ENCODE data around the gene ZXDB. TPM values are rescaled to one million over a fixed set of nuclear protein-coding genes. Genes with fewer than 3 reads are reported as not detected.
"Not testable (repeated sequence)": the region's sequence is repeated elsewhere in the genome, so short reads cannot be mapped to it uniquely, and the experiment has no call there.

ZXDB gene
- total and polyA plus RNA-seq, 10 of the 15 experiments (the other 5 are each of a cell fraction or from before 2014, with no cell fraction given), result 0.47 to 8.1 (median 2.9) TPM

DNA sequence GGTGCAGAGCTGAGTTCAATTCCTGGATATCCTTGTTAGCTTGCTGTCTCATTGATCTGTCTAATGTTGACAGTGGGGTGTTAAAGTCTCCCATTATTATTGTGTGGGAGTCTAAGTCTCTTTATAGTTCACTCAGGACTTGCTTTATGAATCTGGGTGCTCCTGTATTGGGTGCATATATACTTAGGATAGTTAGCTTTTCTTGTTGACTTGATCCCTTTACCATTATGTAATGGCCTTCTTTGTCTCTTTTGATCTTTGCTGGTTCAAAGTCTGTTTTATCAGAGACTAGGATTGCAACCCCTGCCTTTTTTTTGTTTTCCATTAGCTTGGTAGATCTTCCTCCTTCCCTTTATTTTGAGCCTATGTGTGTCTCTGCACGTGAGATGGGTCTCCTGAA is 21.5 kb downstream of the ZXDB start:
- H3K79me2 ChIP-seq (ENCODE audit: control insufficient read depth, insufficient read depth, low read length); H3K4me3 ChIP-seq; H3K36me3 ChIP-seq (ENCODE audit: control insufficient read depth in 2 of 2, insufficient read depth in 2 of 2, low read length in 1 of 2); H3K27me3 ChIP-seq (replicated peaks in 1 of 2; ENCODE audit: control insufficient read depth in 2 of 2, insufficient read depth in 2 of 2, low read length in 1 of 2); POLR2A ChIA-PET; RAD21 ChIA-PET (ENCODE audit: unreplicated experiment); CTCF ChIA-PET; H4K20me1 ChIP-seq (ENCODE audit: control insufficient read depth, insufficient read depth); in situ Hi-C loops (cut with MboI); H3K4me1 ChIP-seq (ENCODE audit: control insufficient read depth, insufficient read depth, low read length); BruUV-seq (replicated peaks); H3K27ac ChIP-seq (ENCODE audit: control insufficient read depth, insufficient read depth); H2AFZ ChIP-seq (ENCODE audit: control insufficient read depth, low read depth, low read length); H3K4me2 ChIP-seq (ENCODE audit: control insufficient read depth, insufficient read depth); DNase-seq (ENCODE audit: low read depth, low spot score); SMC1A ChIA-PET (ENCODE audit: uncharacterized antibody, unreplicated experiment); ATAC-seq; FAIRE-seq; intact Hi-C loops (cut with micrococcal nuclease; ENCODE audit: unreplicated experiment); H3K9me3 ChIP-seq (replicated peaks; ENCODE audit: control insufficient read depth, insufficient read depth, low read length); H3K9ac ChIP-seq (ENCODE audit: control insufficient read depth, insufficient read depth, low read length): not testable (repeated sequence)
- 0% methylated on average over 1 of the region's 1 CpG for WGBS (ENCODE audit: insufficient coverage, insufficient replicate concordance, low lambda C conversion rate, missing lambda C conversion rate)

DNA sequence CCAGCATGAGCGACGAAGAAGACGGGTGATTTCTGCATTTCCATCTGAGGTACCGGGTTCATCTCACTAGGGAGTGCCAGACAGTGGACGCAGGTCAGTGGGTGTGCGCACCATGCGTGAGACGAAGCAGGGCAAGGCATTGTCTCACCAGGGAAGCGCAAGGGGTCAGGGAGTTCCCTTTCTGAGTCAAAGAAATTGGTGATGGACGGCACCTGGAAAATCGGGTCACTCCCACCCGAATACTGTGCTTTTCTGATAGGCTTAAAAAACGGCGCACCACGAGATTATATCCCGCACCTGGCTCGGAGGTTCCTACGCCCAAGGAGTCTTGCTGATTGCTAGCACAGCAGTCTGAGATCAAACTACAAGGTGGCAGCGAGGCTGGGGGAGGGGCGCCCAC is 37.6 kb downstream of the ZXDB start:
- 78% methylated on average over 20 of the region's 20 CpGs for WGBS (ENCODE audit: insufficient coverage, insufficient replicate concordance, low lambda C conversion rate, missing lambda C conversion rate)
- RAD21 ChIA-PET (ENCODE audit: unreplicated experiment); H3K36me3 ChIP-seq (ENCODE audit: control insufficient read depth in 2 of 2, insufficient read depth in 2 of 2, low read length in 1 of 2); SMC1A ChIA-PET (ENCODE audit: uncharacterized antibody, unreplicated experiment); H3K4me3 ChIP-seq; POLR2A ChIA-PET; in situ Hi-C loops (cut with MboI); CTCF ChIA-PET; H3K27me3 ChIP-seq (replicated peaks in 1 of 2; ENCODE audit: control insufficient read depth in 2 of 2, insufficient read depth in 2 of 2, low read length in 1 of 2); H3K79me2 ChIP-seq (ENCODE audit: control insufficient read depth, insufficient read depth, low read length); H2AFZ ChIP-seq (ENCODE audit: control insufficient read depth, low read depth, low read length); H3K4me1 ChIP-seq (ENCODE audit: control insufficient read depth, insufficient read depth, low read length); H3K9ac ChIP-seq (ENCODE audit: control insufficient read depth, insufficient read depth, low read length); intact Hi-C loops (cut with micrococcal nuclease; ENCODE audit: unreplicated experiment); FAIRE-seq; BruUV-seq (replicated peaks); ATAC-seq; H3K4me2 ChIP-seq (ENCODE audit: control insufficient read depth, insufficient read depth); H3K9me3 ChIP-seq (replicated peaks; ENCODE audit: control insufficient read depth, insufficient read depth, low read length); DNase-seq (ENCODE audit: low read depth, low spot score); H4K20me1 ChIP-seq (ENCODE audit: control insufficient read depth, insufficient read depth); H3K27ac ChIP-seq (ENCODE audit: control insufficient read depth, insufficient read depth): not testable (repeated sequence)

DNA sequence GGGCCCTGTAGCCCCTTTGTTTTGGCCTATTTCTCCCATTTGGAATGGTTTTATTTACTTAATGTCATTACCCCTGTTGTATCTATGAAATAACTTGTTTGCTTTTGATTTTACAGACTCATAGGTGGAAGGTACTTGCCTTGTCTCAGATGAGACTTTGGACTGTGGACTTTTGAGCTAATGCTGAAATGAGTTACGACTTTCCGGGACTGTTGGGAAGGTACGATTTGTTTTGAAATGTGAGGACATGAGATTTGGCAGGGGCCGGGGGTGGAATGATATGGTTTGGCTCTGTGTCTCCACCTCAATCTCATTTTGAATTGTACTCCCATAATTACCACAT is 48.8 kb downstream of the ZXDB start:
- H3K27me3 ChIP-seq (replicated peaks in 1 of 2; ENCODE audit: control insufficient read depth in 2 of 2, insufficient read depth in 2 of 2, low read length in 1 of 2), result no peaks in the 10 kb centered on the region
- 37% methylated on average over 4 of the region's 4 CpGs for WGBS (ENCODE audit: insufficient coverage, insufficient replicate concordance, low lambda C conversion rate, missing lambda C conversion rate)
- no peaks in the 10 kb centered on the region for H4K20me1 ChIP-seq (ENCODE audit: control insufficient read depth, insufficient read depth)
- no peak overlapping the region for H3K27ac ChIP-seq (ENCODE audit: control insufficient read depth, insufficient read depth)
- no peak for DNase-seq (ENCODE audit: low read depth, low spot score)
- in situ Hi-C loops (cut with MboI) (no loop called here), intact Hi-C loops (cut with micrococcal nuclease; ENCODE audit: unreplicated experiment) (no loop called here)
- CTCF ChIA-PET, result no interaction called here
- no TSS peak for BruUV-seq (replicated peaks)
- H2AFZ ChIP-seq (ENCODE audit: control insufficient read depth, low read depth, low read length), result no peak overlapping the region
- no peaks in the 10 kb centered on the region for H3K36me3 ChIP-seq (ENCODE audit: control insufficient read depth in 2 of 2, insufficient read depth in 2 of 2, low read length in 1 of 2)
- no peaks in the 10 kb centered on the region for H3K9me3 ChIP-seq (replicated peaks; ENCODE audit: control insufficient read depth, insufficient read depth, low read length)
- H3K9ac ChIP-seq (ENCODE audit: control insufficient read depth, insufficient read depth, low read length), result no peak overlapping the region
- RAD21 ChIA-PET (ENCODE audit: unreplicated experiment), result no interaction called here
- ATAC-seq, result no peak
- no peak overlapping the region for H3K4me2 ChIP-seq (ENCODE audit: control insufficient read depth, insufficient read depth)
- H3K4me3 ChIP-seq, result no peak overlapping the region
- no peaks in the 10 kb centered on the region for H3K4me1 ChIP-seq (ENCODE audit: control insufficient read depth, insufficient read depth, low read length)
- H3K79me2 ChIP-seq (ENCODE audit: control insufficient read depth, insufficient read depth, low read length), result no peaks in the 10 kb centered on the region
- POLR2A ChIA-PET, result no interaction called here
- SMC1A ChIA-PET (ENCODE audit: uncharacterized antibody, unreplicated experiment), result no interaction called here
- FAIRE-seq, result no peak
- TF ChIP-seq, protein P1, sequence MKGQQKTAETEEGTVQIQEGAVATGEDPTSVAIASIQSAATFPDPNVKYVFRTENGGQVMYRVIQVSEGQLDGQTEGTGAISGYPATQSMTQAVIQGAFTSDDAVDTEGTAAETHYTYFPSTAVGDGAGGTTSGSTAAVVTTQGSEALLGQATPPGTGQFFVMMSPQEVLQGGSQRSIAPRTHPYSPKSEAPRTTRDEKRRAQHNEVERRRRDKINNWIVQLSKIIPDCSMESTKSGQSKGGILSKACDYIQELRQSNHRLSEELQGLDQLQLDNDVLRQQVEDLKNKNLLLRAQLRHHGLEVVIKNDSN (IDR thresholded peaks at IDR 0.05; ENCODE audit: borderline replicate concordance, extremely low read length, insufficient read depth, low read depth, low read length), result no peak
- TF ChIP-seq, protein P2, sequence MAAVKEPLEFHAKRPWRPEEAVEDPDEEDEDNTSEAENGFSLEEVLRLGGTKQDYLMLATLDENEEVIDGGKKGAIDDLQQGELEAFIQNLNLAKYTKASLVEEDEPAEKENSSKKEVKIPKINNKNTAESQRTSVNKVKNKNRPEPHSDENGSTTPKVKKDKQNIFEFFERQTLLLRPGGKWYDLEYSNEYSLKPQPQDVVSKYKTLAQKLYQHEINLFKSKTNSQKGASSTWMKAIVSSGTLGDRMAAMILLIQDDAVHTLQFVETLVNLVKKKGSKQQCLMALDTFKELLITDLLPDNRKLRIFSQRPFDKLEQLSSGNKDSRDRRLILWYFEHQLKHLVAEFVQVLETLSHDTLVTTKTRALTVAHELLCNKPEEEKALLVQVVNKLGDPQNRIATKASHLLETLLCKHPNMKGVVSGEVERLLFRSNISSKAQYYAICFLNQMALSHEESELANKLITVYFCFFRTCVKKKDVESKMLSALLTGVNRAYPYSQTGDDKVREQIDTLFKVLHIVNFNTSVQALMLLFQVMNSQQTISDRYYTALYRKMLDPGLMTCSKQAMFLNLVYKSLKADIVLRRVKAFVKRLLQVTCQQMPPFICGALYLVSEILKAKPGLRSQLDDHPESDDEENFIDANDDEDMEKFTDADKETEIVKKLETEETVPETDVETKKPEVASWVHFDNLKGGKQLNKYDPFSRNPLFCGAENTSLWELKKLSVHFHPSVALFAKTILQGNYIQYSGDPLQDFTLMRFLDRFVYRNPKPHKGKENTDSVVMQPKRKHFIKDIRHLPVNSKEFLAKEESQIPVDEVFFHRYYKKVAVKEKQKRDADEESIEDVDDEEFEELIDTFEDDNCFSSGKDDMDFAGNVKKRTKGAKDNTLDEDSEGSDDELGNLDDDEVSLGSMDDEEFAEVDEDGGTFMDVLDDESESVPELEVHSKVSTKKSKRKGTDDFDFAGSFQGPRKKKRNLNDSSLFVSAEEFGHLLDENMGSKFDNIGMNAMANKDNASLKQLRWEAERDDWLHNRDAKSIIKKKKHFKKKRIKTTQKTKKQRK (IDR thresholded peaks at IDR 0.05; ENCODE audit: low read depth, low read length), result no peak
- no peak for TF ChIP-seq PAX8 (IDR thresholded peaks at IDR 0.05)
- TF ChIP-seq NR2C2 (IDR thresholded peaks at IDR 0.05; ENCODE audit: borderline replicate concordance, control insufficient read depth, insufficient read length, low read depth), result no peak
